Mesenchymal stem cell (in vitro differentiated cells and primary cell): ENCODE data around the gene ZDHHC13.

Experiments used
- DNase-seq: peaks from one replicate; pipeline ENCODE4 v3.0.0-alpha.2; 2013
- H2AFZ ChIP-seq: one replicate; pipeline ENCODE4 v1.6.1; 2013; ENCODE audit warnings: low read depth, mild to moderate bottlenecking, control low read depth, inconsistent platforms, low read length, moderate library complexity
- H2AK5ac ChIP-seq: 2 replicates; pipeline ENCODE4 v1.6.1; 2013; ENCODE audit warnings: low read length, moderate library complexity, mild to moderate bottlenecking, inconsistent platforms; ENCODE audit not compliant: severe bottlenecking
- H2BK120ac ChIP-seq: one replicate; pipeline ENCODE4 v1.6.1; 2013; ENCODE audit warnings: low read depth, mild to moderate bottlenecking, inconsistent platforms, low read length, moderate library complexity
- H2BK12ac ChIP-seq, 2 experiments: one replicate each; pipeline ENCODE4 v1.6.1; 2013; ENCODE audit warnings: inconsistent platforms in 2 of 2, low read length in 2 of 2, mild to moderate bottlenecking in 2 of 2, moderate library complexity in 2 of 2, control low read depth in 1 of 2
- H2BK15ac ChIP-seq: one replicate; pipeline ENCODE4 v1.6.1; 2013; ENCODE audit warnings: mild to moderate bottlenecking, low read depth, inconsistent platforms; ENCODE audit not compliant: poor library complexity, severe bottlenecking
- H2BK5ac ChIP-seq: 2 replicates; pipeline ENCODE4 v1.6.1; 2013; ENCODE audit warnings: low read depth, mild to moderate bottlenecking, low read length, control low read depth, inconsistent platforms; ENCODE audit not compliant: poor library complexity, severe bottlenecking
- H3K14ac ChIP-seq, 2 experiments: one replicate each; pipeline ENCODE4 v1.6.1; 2013; ENCODE audit warnings: inconsistent platforms in 2 of 2, low read length in 2 of 2, control low read depth in 1 of 2, mild to moderate bottlenecking in 1 of 2, moderate library complexity in 1 of 2
- H3K18ac ChIP-seq, 2 experiments: one replicate each; pipeline ENCODE4 v1.6.1; 2013; ENCODE audit warnings: inconsistent platforms in 2 of 2, low read length in 2 of 2, control low read depth in 1 of 2, low read depth in 1 of 2, mild to moderate bottlenecking in 1 of 2
- H3K23ac ChIP-seq, 2 experiments: one replicate each; pipeline ENCODE4 v1.6.1; 2013; ENCODE audit warnings: inconsistent platforms in 2 of 2, low read length in 2 of 2, mild to moderate bottlenecking in 2 of 2, moderate library complexity in 2 of 2, control low read depth in 1 of 2
- H3K27ac ChIP-seq: 2 replicates; pipeline ENCODE4 v1.5.1; 2013; ENCODE audit warnings: mild to moderate bottlenecking, moderate library complexity, low read length, control low read depth, inconsistent platforms; ENCODE audit not compliant: poor library complexity, severe bottlenecking
- H3K27me3 ChIP-seq, 2 experiments: 2 replicates each; pipeline versions ENCODE4 v1.6.1 to v1.7.0; 2013; ENCODE audit warnings: low read length in 2 of 2, mild to moderate bottlenecking in 2 of 2, moderate library complexity in 2 of 2, control low read depth in 1 of 2, inconsistent platforms in 1 of 2; ENCODE audit not compliant: control insufficient read depth in 1 of 2, insufficient read depth in 1 of 2
- H3K36me3 ChIP-seq, 2 experiments: 2 replicates each; pipeline versions ENCODE4 v1.6.1 to v1.7.0; 2013; ENCODE audit warnings: low read length in 2 of 2, control low read depth in 1 of 2, inconsistent platforms in 1 of 2, low read depth in 1 of 2, mild to moderate bottlenecking in 1 of 2; ENCODE audit not compliant: insufficient read depth in 2 of 2, control insufficient read depth in 1 of 2
- H3K4ac ChIP-seq, 2 experiments: one replicate each; pipeline ENCODE4 v1.6.1; 2013; ENCODE audit warnings: inconsistent platforms in 2 of 2, low read length in 2 of 2, mild to moderate bottlenecking in 2 of 2, moderate library complexity in 2 of 2, control low read depth in 1 of 2, low read depth in 1 of 2
- H3K4me1 ChIP-seq: 2 replicates; pipeline ENCODE4 v1.6.1; 2013; ENCODE audit warnings: low read depth, low read length, control low read depth; ENCODE audit not compliant: control insufficient read depth, insufficient read depth
- H3K4me2 ChIP-seq: 2 replicates; pipeline ENCODE4 v1.6.1; 2013; ENCODE audit warnings: low read length, mild to moderate bottlenecking, inconsistent platforms; ENCODE audit not compliant: poor library complexity, severe bottlenecking
- H3K4me3 ChIP-seq, 2 experiments: 2 replicates each; pipeline versions ENCODE4 v1.5.1 to v1.7.0; 2013; ENCODE audit warnings: low read length in 2 of 2, mild to moderate bottlenecking in 2 of 2, control low read depth in 1 of 2, low read depth in 1 of 2; ENCODE audit not compliant: insufficient read depth in 1 of 2
- H3K79me1 ChIP-seq: replicated peaks from 2 replicates; pipeline ENCODE4 v1.6.1; 2013; ENCODE audit warnings: mild to moderate bottlenecking, control low read depth, low read length, inconsistent platforms; ENCODE audit not compliant: poor library complexity, severe bottlenecking
- H3K9ac ChIP-seq: 2 replicates; pipeline ENCODE4 v1.7.0; 2013; ENCODE audit warnings: mild to moderate bottlenecking, low read length, moderate library complexity
- H3K9me3 ChIP-seq: 2 replicates; pipeline ENCODE4 v1.7.0; 2013; ENCODE audit warnings: mild to moderate bottlenecking, low read length; ENCODE audit not compliant: control insufficient read depth
- H4K8ac ChIP-seq: one replicate; pipeline ENCODE4 v1.6.1; 2013; ENCODE audit warnings: inconsistent platforms, mild to moderate bottlenecking, low read length, moderate library complexity
- H4K91ac ChIP-seq: one replicate; pipeline ENCODE4 v1.6.1; 2013; ENCODE audit warnings: mild to moderate bottlenecking, low read length, inconsistent platforms
- WGBS: methylation state at CpG from one replicate; pipeline ENCODE4 v1.1.7; 2013; ENCODE audit warnings: mixed read lengths; 5-methylcytosine and 5-hydroxymethylcytosine counted together

The ZDHHC13 gene

GRCh38 chr11:19073454-19074415 lies 43.2 kb upstream of the ZDHHC13 start:
- H4K8ac ChIP-seq: no peak overlapping the region
- H3K79me1 ChIP-seq: no peaks in the 10 kb centered on the region
- no peak overlapping the region for H3K4me2 ChIP-seq
- no peak overlapping the region for H3K4me3 ChIP-seq
- no peak overlapping the region for H3K18ac ChIP-seq
- H2BK5ac ChIP-seq: no peak overlapping the region
- H2BK15ac ChIP-seq: no peak overlapping the region
- H3K9me3 ChIP-seq: peaks cover 4% of the 10 kb centered on the region
- H3K23ac ChIP-seq: no peak overlapping the region
- 66% methylated on average over 10 of the region's 10 CpGs for WGBS
- no peak overlapping the region for H2AFZ ChIP-seq
- no peak overlapping the region for H2BK12ac ChIP-seq
- H2AK5ac ChIP-seq: no peak overlapping the region
- no peaks in the 10 kb centered on the region for H3K36me3 ChIP-seq
- H2BK120ac ChIP-seq: no peak overlapping the region
- H4K91ac ChIP-seq: no peak overlapping the region
- H3K4ac ChIP-seq: no peak overlapping the region
- H3K14ac ChIP-seq: no peak overlapping the region
- peaks cover 54 to 56% of the 10 kb centered on the region in 2 experiments for H3K27me3 ChIP-seq
- no peak overlapping the region for H3K27ac ChIP-seq
- peaks cover 2% of the 10 kb centered on the region for H3K4me1 ChIP-seq
- DNase-seq: no peak
- no peak overlapping the region for H3K9ac ChIP-seq

- no peak overlapping the region for H3K9ac ChIP-seq
- WGBS: 100% methylated on average over 3 of the region's 3 CpGs
Observed at GRCh38 chr11:19075636-19076035, 41.3 kb upstream of the ZDHHC13 start.

GRCh38 chr11:19076744-19077589 lies 40.0 kb upstream of the ZDHHC13 start:
- no peak overlapping the region for H4K8ac ChIP-seq
- no peak overlapping the region for H3K14ac ChIP-seq
- peak; percentile 57 for DNase-seq
- H3K4me3 ChIP-seq: no peak overlapping the region
- no peak overlapping the region for H3K4ac ChIP-seq
- H3K27ac ChIP-seq: no peak overlapping the region
- no peaks in the 10 kb centered on the region for H3K4me1 ChIP-seq
- no peak overlapping the region for H2BK12ac ChIP-seq
- no peaks in the 10 kb centered on the region for H3K36me3 ChIP-seq
- no peak overlapping the region for H3K9ac ChIP-seq
- no peak overlapping the region for H3K23ac ChIP-seq
- H2AK5ac ChIP-seq: no peak overlapping the region
- H3K27me3 ChIP-seq: peaks cover 39 to 69% of the 10 kb centered on the region in 2 experiments
- H3K9me3 ChIP-seq: no peaks in the 10 kb centered on the region
- H2BK120ac ChIP-seq: no peak overlapping the region
- no peak overlapping the region for H3K4me2 ChIP-seq
- WGBS: 78% methylated on average over 9 of the region's 10 CpGs
- no peak overlapping the region for H2AFZ ChIP-seq
- no peak overlapping the region for H4K91ac ChIP-seq
- H2BK15ac ChIP-seq: no peak overlapping the region
- H3K79me1 ChIP-seq: no peaks in the 10 kb centered on the region
- no peak overlapping the region for H2BK5ac ChIP-seq
- no peak overlapping the region for H3K18ac ChIP-seq

More at GRCh38 chr11:19075636-19076035, 41.3 kb upstream of the ZDHHC13 start:
- Histone ChIP-seq H3K27me3 (peaks cover 39 to 60% of the 10 kb centered on the region in 2 experiments), H2AFZ (no peak overlapping the region), H3K18ac (no peak overlapping the region), H3K9me3 (no peaks in the 10 kb centered on the region), H3K4ac (no peak overlapping the region), H2BK120ac (no peak overlapping the region), H4K91ac (no peak overlapping the region), H3K4me3 (no peak overlapping the region), H3K4me1 (peaks cover 2% of the 10 kb centered on the region), H4K8ac (no peak overlapping the region), H3K27ac (no peak overlapping the region), H2AK5ac (no peak overlapping the region), H2BK5ac (no peak overlapping the region), H2BK15ac (no peak overlapping the region), H3K23ac (no peak overlapping the region), H3K79me1 (no peaks in the 10 kb centered on the region), H3K4me2 (no peak overlapping the region), H3K36me3 (no peaks in the 10 kb centered on the region), H2BK12ac (no peak overlapping the region), H3K14ac (no peak overlapping the region)
- no peak for DNase-seq

- Histone ChIP-seq H3K4me1 (no peaks in the 10 kb centered on the region), H3K79me1 (no peaks in the 10 kb centered on the region), H3K27me3 (peaks cover 34 to 76% of the 10 kb centered on the region in 2 experiments), H2BK5ac (no peak overlapping the region), H2BK12ac (peak overlapping the region in 1 of 2 experiments; percentile 66), H3K36me3 (no peaks in the 10 kb centered on the region), H3K27ac (no peak overlapping the region), H3K4me2 (no peak overlapping the region), H4K91ac (peak overlapping the region; percentile 48), H3K9ac (no peak overlapping the region), H3K4me3 (no peak overlapping the region), H3K9me3 (no peaks in the 10 kb centered on the region), H2BK120ac (no peak overlapping the region), H2AFZ (no peak overlapping the region), H3K18ac (no peak overlapping the region), H2AK5ac (no peak overlapping the region), H3K4ac (no peak overlapping the region), H3K14ac (no peak overlapping the region), H2BK15ac (no peak overlapping the region), H3K23ac (no peak overlapping the region), H4K8ac (no peak overlapping the region)
- no peak for DNase-seq
Observed at GRCh38 chr11:19077965-19078364, 39.0 kb upstream of the ZDHHC13 start.
